SU-DHL-6 (cell line): ENCODE data around the gene MFSD11.
"Not testable (repeated sequence)": the region's sequence is repeated elsewhere in the genome, so short reads cannot be mapped to it uniquely, and the experiment has no call there.

Source experiments
- H2AFZ ChIP-seq: fragments of 200-600 bp; sonication (generic); 2 replicates; pipeline ENCODE4 v1.6.1; 2014; ENCODE audit warnings: low read depth, mild to moderate bottlenecking, moderate library complexity, mixed read lengths, antibody characterized with exemption, low read length; ENCODE audit not compliant: severe bottlenecking
- H3F3A ChIP-seq: fragments of 200-600 bp; shearing (Covaris generic); 2 replicates; pipeline ENCODE4 v1.6.0; 2016; ENCODE audit warnings: antibody characterized with exemption, mild to moderate bottlenecking; ENCODE audit not compliant: insufficient read depth
- H3K27ac ChIP-seq: fragments of 200-600 bp; sonication (generic); 2 replicates; pipeline ENCODE4 v1.5.1; 2016; ENCODE audit warnings: low read depth, mild to moderate bottlenecking, low read length, moderate library complexity, mixed read lengths
- H3K27me3 ChIP-seq: fragments of 200-600 bp; sonication (generic), shearing (Covaris generic); 2 replicates; pipeline ENCODE4 v1.6.0; 2014; ENCODE audit warnings: mild to moderate bottlenecking, low read length
- H3K36me3 ChIP-seq: fragments of 200-600 bp; sonication (generic); 2 replicates; pipeline ENCODE4 v1.6.1; 2014; ENCODE audit warnings: mild to moderate bottlenecking, low read length, mixed read lengths
- H3K4me2 ChIP-seq: fragments of 300-600, 200-600 bp; shearing (Covaris generic), sonication (generic); 2 replicates; pipeline ENCODE4 v1.6.0; 2014; ENCODE audit warnings: low read length, low read depth, mild to moderate bottlenecking; ENCODE audit not compliant: poor library complexity, severe bottlenecking
- H3K4me3 ChIP-seq: fragments of 200-600 bp; sonication (generic); 2 replicates; pipeline ENCODE4 v1.5.1; 2014; ENCODE audit warnings: antibody characterized with exemption, low read length, mild to moderate bottlenecking, mixed read lengths; ENCODE audit not compliant: insufficient read depth, poor library complexity, severe bottlenecking
- H3K79me2 ChIP-seq: fragments of 200-600 bp; sonication (generic); 2 replicates; pipeline ENCODE4 v1.6.1; 2014; ENCODE audit warnings: mild to moderate bottlenecking, low read length, moderate library complexity; ENCODE audit not compliant: insufficient read depth
- H3K9ac ChIP-seq: fragments of 200-600 bp; sonication (generic); 2 replicates; pipeline ENCODE4 v1.7.0; 2014; ENCODE audit warnings: mild to moderate bottlenecking, low read length
- H3K9me2 ChIP-seq: fragments of 200-600 bp; sonication (generic); replicated peaks from 2 replicates; pipeline ENCODE4 v1.6.1; 2014; ENCODE audit warnings: low read length; ENCODE audit not compliant: insufficient read depth
- H3K9me3 ChIP-seq: fragments of 200-600 bp; sonication (generic); 2 replicates; pipeline ENCODE4 v1.6.1; 2014; ENCODE audit warnings: low read length, mixed read lengths; ENCODE audit not compliant: insufficient read depth
- H4K20me1 ChIP-seq: fragments of 200-600 bp; sonication (generic); 2 replicates; pipeline ENCODE4 v1.6.1; 2014; ENCODE audit warnings: low read depth, mild to moderate bottlenecking, antibody characterized with exemption, low read length, moderate library complexity, mixed read lengths
- EZH2phosphoT487 ChIP-seq: fragments of 200-600 bp; sonication (generic), shearing (Covaris generic); conservative IDR thresholded peaks from 2 replicates; pipeline ENCODE4 v1.6.1; 2018; ENCODE audit warnings: mild to moderate bottlenecking, antibody characterized with exemption, low read length, moderate library complexity, mixed read lengths
- TF ChIP-seq, protein P1 (sequence below): fragments of 200-600 bp; sonication (generic); IDR thresholded peaks from one replicate; pipeline ENCODE4 v1.5.1; 2017; ENCODE audit warnings: antibody characterized with exemption, mild to moderate bottlenecking, low read length, moderate library complexity; ENCODE audit not compliant: insufficient read depth, poor library complexity, severe bottlenecking

MFSD11 gene

DNA sequence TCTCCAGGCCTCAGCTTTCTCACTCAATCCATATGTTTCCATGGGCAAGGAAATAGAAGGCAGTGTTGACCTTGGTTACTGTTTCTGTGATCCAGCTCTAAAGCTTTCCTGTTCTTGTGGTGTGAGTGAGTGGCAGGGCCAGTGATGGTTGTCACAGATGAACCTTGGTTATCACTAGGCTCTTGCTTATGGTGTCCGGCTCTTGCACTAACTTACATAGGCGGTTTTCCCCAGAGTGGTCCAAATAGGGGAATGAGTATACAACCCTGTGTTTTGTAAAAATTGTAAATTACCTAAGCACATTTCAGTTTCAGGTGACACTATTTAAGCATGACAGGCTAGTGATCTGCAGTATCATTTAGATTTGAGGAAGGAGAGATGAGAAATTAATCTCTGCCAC, 6.8 kb downstream of the MFSD11 start:
- Histone ChIP-seq H3K79me2 (no peaks in the 10 kb centered on the region), H3K27ac (no peak overlapping the region), H3K9me2 (no peaks in the 10 kb centered on the region)

DNA sequence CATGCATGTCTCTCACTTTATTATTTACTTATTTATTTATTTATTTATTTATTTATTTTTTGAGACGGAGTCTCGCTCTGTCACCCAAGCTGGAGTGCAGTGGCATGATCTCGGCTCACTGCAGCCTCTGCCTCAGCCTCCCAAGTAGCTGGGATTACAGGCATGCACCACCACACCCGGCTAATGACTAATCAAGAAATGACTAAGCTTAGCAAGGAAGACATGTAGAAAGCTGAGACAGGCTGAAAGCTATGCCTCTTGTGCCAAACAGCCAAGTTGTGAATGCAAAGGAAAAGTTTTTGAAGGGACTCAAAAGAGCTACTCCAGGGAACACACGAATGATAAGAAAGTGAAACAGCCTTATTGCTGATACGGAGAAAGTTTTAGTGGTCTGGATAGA, 7.9 kb downstream of the MFSD11 start:
- not testable (repeated sequence) for H3K9ac ChIP-seq, H3K9me2 ChIP-seq, H3K27me3 ChIP-seq, H3K9me3 ChIP-seq, H3F3A ChIP-seq, H3K79me2 ChIP-seq, H3K27ac ChIP-seq, H3K4me2 ChIP-seq, H2AFZ ChIP-seq, H3K4me3 ChIP-seq, H4K20me1 ChIP-seq, H3K36me3 ChIP-seq

More for the DNA sequence above, 6.8 kb downstream of the MFSD11 start:
- H3K9me3 ChIP-seq: no peaks in the 10 kb centered on the region
- no peak overlapping the region for H3K4me2 ChIP-seq
- H4K20me1 ChIP-seq: no peaks in the 10 kb centered on the region
- TF ChIP-seq, protein P1, sequence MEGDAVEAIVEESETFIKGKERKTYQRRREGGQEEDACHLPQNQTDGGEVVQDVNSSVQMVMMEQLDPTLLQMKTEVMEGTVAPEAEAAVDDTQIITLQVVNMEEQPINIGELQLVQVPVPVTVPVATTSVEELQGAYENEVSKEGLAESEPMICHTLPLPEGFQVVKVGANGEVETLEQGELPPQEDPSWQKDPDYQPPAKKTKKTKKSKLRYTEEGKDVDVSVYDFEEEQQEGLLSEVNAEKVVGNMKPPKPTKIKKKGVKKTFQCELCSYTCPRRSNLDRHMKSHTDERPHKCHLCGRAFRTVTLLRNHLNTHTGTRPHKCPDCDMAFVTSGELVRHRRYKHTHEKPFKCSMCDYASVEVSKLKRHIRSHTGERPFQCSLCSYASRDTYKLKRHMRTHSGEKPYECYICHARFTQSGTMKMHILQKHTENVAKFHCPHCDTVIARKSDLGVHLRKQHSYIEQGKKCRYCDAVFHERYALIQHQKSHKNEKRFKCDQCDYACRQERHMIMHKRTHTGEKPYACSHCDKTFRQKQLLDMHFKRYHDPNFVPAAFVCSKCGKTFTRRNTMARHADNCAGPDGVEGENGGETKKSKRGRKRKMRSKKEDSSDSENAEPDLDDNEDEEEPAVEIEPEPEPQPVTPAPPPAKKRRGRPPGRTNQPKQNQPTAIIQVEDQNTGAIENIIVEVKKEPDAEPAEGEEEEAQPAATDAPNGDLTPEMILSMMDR: no peak
- no peak for TF ChIP-seq EZH2phosphoT487
- H3K9ac ChIP-seq: no peak overlapping the region
- no peak overlapping the region for H2AFZ ChIP-seq
- H3K27me3 ChIP-seq: no peaks in the 10 kb centered on the region
- H3F3A ChIP-seq: no peaks in the 10 kb centered on the region
- peaks cover 9% of the 10 kb centered on the region; the same call in 1 of the 2 replicates for H3K36me3 ChIP-seq
- no peak overlapping the region for H3K4me3 ChIP-seq

DNA sequence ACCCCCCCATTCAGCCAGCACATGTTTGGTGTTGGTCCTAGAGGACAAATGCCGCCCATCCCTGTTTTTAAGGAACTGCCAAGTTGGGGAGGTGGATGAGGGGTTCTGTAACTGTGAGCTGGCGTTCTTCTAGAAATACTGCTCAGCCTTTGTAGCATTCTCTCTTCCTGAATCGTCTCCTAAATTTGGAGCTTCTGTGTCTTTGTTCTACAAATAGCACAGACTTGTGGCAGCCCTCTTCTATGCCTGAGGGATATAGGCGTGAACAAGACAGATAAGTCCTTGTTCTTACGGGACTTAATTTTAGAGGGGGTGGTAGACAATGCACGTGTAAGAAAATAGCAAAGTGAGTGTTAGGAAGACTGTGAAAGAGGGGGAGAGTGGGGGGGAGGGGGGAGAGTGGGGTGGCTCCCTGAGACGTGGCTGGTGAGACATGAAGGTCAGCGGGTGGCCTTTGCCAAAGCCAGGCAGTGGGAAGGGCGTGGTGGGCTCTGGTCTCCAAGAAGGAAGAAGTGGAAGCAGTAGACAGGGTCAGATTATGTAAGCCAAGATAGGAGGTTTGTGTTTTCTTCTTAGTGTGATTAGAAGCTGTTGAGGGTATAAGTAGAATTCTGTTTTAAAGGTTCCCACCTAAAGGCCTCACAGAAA, 9.9 kb downstream of the MFSD11 start:
- Histone ChIP-seq H3K27me3 (no peaks in the 10 kb centered on the region), H2AFZ (no peak overlapping the region), H3K4me2 (no peak overlapping the region), H3K36me3 (peaks cover 3% of the 10 kb centered on the region; the same call in 1 of the 2 replicates), H3F3A (no peaks in the 10 kb centered on the region), H3K27ac (no peak overlapping the region), H3K79me2 (no peaks in the 10 kb centered on the region), H3K4me3 (no peak overlapping the region), H3K9me3 (no peaks in the 10 kb centered on the region), H4K20me1 (no peaks in the 10 kb centered on the region), H3K9ac (no peak overlapping the region), H3K9me2 (no peaks in the 10 kb centered on the region)
- no peak for TF ChIP-seq EZH2phosphoT487
- TF ChIP-seq, protein P1: no peak

DNA sequence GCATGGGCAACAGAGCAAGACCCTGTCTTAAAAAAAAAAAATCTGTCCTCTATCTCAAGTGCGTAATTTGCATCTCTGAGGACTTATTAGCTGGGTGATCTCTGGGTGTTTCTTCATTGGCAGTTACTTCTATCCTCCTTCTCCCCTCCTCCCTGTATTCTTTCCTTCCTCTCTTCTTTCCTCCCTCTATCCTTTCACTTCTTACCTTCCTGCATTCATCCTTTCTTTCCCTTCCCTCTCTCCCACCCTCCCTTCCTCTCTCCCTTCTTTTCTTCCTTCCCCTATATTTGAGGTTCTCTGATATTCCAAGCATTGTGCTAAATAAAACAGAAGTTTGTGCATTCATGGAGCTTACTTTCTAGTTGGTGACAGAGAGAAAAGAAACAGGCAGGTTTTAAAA, 10.7 kb downstream of the MFSD11 start:
- no peaks in the 10 kb centered on the region for H3F3A ChIP-seq
- H3K36me3 ChIP-seq: peaks cover 3% of the 10 kb centered on the region; the same call in 1 of the 2 replicates
- no peaks in the 10 kb centered on the region for H3K27me3 ChIP-seq
- no peak overlapping the region for H3K9ac ChIP-seq
- no peaks in the 10 kb centered on the region for H4K20me1 ChIP-seq
- no peaks in the 10 kb centered on the region for H3K9me2 ChIP-seq
- no peaks in the 10 kb centered on the region for H3K9me3 ChIP-seq
- TF ChIP-seq, protein P1: no peak
- TF ChIP-seq EZH2phosphoT487: no peak
- H3K27ac ChIP-seq: no peak overlapping the region
- H3K4me2 ChIP-seq: no peak overlapping the region
- H3K4me3 ChIP-seq: no peak overlapping the region
- no peaks in the 10 kb centered on the region for H3K79me2 ChIP-seq
- no peak overlapping the region for H2AFZ ChIP-seq
